Tibial nerve (tissue), 4 donors: ENCODE data around the gene P3R3URF. TPM values are rescaled to one million over a fixed set of nuclear protein-coding genes. Genes with fewer than 3 reads are reported as not detected.
A peak's percentile ranks its signal among the peaks of the same experiment; 100 is the strongest.

Experiments used
- DNase-seq, 2 donors: peaks; one replicate each; pipeline ENCODE4 v3.0.0-alpha.2; 2019; ENCODE audit warnings: low spot score in 2 of 2
- H3K27ac ChIP-seq, 4 donors: fragments of 200-600 bp; sonication (generic) in 3 of 4; one replicate each; pipeline ENCODE4 v1.5.1; 2017 to 2019; ENCODE audit warnings: mild to moderate bottlenecking in 1 of 4
- H3K27me3 ChIP-seq, 2 donors: fragments of 200-600 bp; sonication (generic) in 1 of 2; one replicate each; pipeline versions ENCODE4 v1.5.1 to v1.6.0; 2017 to 2019
- H3K36me3 ChIP-seq, 3 donors: fragments of 200-600 bp; sonication (generic); one replicate each; pipeline ENCODE4 v1.5.1; 2018 to 2019
- H3K4me1 ChIP-seq, 4 donors: fragments of 200-600 bp; sonication (generic) in 3 of 4; one replicate each; pipeline ENCODE4 v1.5.1; 2017 to 2019
- H3K4me3 ChIP-seq, 4 donors: fragments of 200-600 bp; sonication (generic) in 3 of 4; one replicate each; pipeline ENCODE4 v1.5.1; 2017 to 2019; ENCODE audit warnings: mild to moderate bottlenecking in 1 of 4, moderate library complexity in 1 of 4
- H3K9me3 ChIP-seq, 4 donors: fragments of 200-600 bp; sonication (generic) in 3 of 4; one replicate each; pipeline ENCODE4 v1.5.1; 2017 to 2019
- EP300 ChIP-seq, 2 donors: sonication (generic); formaldehyde crosslinking; IDR thresholded peaks; one replicate each; pipeline ENCODE4 v1.6.1; 2017; ENCODE audit warnings: antibody characterized with exemption in 2 of 2, mild to moderate bottlenecking in 1 of 2
- POLR2A ChIP-seq, 2 donors: fragments of 450-650 bp; IDR thresholded peaks; one replicate each; pipeline ENCODE4 v1.6.1; 2017; ENCODE audit warnings: antibody characterized with exemption in 2 of 2, mild to moderate bottlenecking in 2 of 2, moderate library complexity in 2 of 2
- WGBS, 2 donors: methylation state at CpG; one replicate each; pipeline ENCODE4 v1.1.5; 2018; 5-methylcytosine and 5-hydroxymethylcytosine counted together
- small RNA-seq: library from RNA; depleted of rRNA; stranded (forward); fragments of <200 nt; gene quantifications from one replicate; pipeline ENCODE3, GENCODE V24; 2016
- total RNA-seq, 4 donors: library from RNA; depleted of rRNA; stranded (reverse); fragments of >200 nt; gene quantifications; one replicate each; pipeline ENCODE4 v1.1.0, GENCODE V29; 2016
- TF ChIP-seq, protein P1 (sequence below), 5 experiments: fragments of 200-600 bp in 3 of 5; fragments of 450-650 bp in 2 of 5; sonication (generic) in 3 of 5; IDR thresholded peaks; one replicate each; pipeline ENCODE4 v1.5.1; 2016 to 2019; ENCODE audit warnings: antibody characterized with exemption in 5 of 5, mild to moderate bottlenecking in 3 of 5, moderate library complexity in 2 of 5

The P3R3URF gene
- total RNA-seq, 4 donors from 2014 or later, result not detected

- DNase-seq, result no peak
- 40 to 45% methylated on average over 1 of the region's 1 CpG for WGBS, 2 donors
- Histone ChIP-seq H3K9me3 (no peaks in the 10 kb centered on the region), H3K27ac (no peak overlapping the region), H3K27me3 (peaks cover 0 to 37% of the 10 kb centered on the region in 2 donors), H3K4me3 (peak overlapping the region in 1 of 4 donors; percentile 62), H3K36me3 (no peaks in the 10 kb centered on the region), H3K4me1 (peaks cover 0 to 30% (median 10%) of the 10 kb centered on the region in 4 donors)
- TF ChIP-seq POLR2A (IDR thresholded peaks at IDR 0.05) (no peak), EP300 (IDR thresholded peaks at IDR 0.05) (no peak)
- TF ChIP-seq, protein P1, sequence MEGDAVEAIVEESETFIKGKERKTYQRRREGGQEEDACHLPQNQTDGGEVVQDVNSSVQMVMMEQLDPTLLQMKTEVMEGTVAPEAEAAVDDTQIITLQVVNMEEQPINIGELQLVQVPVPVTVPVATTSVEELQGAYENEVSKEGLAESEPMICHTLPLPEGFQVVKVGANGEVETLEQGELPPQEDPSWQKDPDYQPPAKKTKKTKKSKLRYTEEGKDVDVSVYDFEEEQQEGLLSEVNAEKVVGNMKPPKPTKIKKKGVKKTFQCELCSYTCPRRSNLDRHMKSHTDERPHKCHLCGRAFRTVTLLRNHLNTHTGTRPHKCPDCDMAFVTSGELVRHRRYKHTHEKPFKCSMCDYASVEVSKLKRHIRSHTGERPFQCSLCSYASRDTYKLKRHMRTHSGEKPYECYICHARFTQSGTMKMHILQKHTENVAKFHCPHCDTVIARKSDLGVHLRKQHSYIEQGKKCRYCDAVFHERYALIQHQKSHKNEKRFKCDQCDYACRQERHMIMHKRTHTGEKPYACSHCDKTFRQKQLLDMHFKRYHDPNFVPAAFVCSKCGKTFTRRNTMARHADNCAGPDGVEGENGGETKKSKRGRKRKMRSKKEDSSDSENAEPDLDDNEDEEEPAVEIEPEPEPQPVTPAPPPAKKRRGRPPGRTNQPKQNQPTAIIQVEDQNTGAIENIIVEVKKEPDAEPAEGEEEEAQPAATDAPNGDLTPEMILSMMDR (IDR thresholded peaks at IDR 0.05), result no peak
These were observed 46.2 kb downstream of the P3R3URF start for GRCh38 chr1:46130121-46130520.

- H3K4me1 ChIP-seq, result peaks cover 0 to 12% (median 1%) of the 10 kb centered on the region in 4 donors
- 79 to 80% methylated on average over 3 of the region's 3 CpGs for WGBS, 2 donors
- TF ChIP-seq, protein P1 (IDR thresholded peaks at IDR 0.05), result no peak
- no peak for TF ChIP-seq POLR2A (IDR thresholded peaks at IDR 0.05)
- no peak for TF ChIP-seq EP300 (IDR thresholded peaks at IDR 0.05)
- H3K4me3 ChIP-seq, result no peak overlapping the region
- H3K9me3 ChIP-seq, result no peaks in the 10 kb centered on the region
- no peak for DNase-seq
- no peaks in the 10 kb centered on the region for H3K36me3 ChIP-seq
- peaks cover 0 to 37% of the 10 kb centered on the region in 2 donors for H3K27me3 ChIP-seq
- no peak overlapping the region for H3K27ac ChIP-seq
These were observed 47.9 kb downstream of the P3R3URF start for GRCh38 chr1:46128344-46128743.

Small RNA genes lying within 50 kb of the gene (small RNA-seq; reads per million reads assigned to genes)
- gene AL672043.1, result not detected

Other genes starting within 250 kb of the P3R3URF start
- 10 to 100 TPM; 13.2 to 32.1 (median 23.2) TPM for gene PIK3R3, start 43.9 kb downstream of the P3R3URF start, total RNA-seq
- 1 to 10 TPM; 3.0 to 8.6 (median 5.6) TPM for gene TSPAN1, start 1.4 kb downstream of the P3R3URF start, total RNA-seq
- 10 to 100 TPM; 53.8 to 71.5 (median 62.8) TPM for gene POMGNT1, start 21.9 kb upstream of the P3R3URF start, total RNA-seq
- gene LURAP1, start 26.8 kb upstream of the P3R3URF start, total RNA-seq, result 10 to 100 TPM; 19.0 to 26.1 (median 23.8) TPM
- gene RAD54L, start 71.3 kb upstream of the P3R3URF start, total RNA-seq, result 1 to 10 TPM in 3 of 4 donors, not detected in 1; 1.3 to 2.1 (median 1.5) TPM
- 10 to 100 TPM; 80.4 to 83.9 (median 83.2) TPM for gene LRRC41, start 127.1 kb upstream of the P3R3URF start, total RNA-seq
- 100 to 1,000 TPM; 195 to 294 (median 255) TPM for gene UQCRH, start 127.2 kb upstream of the P3R3URF start, total RNA-seq
- 10 to 100 TPM; 19.5 to 39.8 (median 31.2) TPM for gene NSUN4, start 164.3 kb upstream of the P3R3URF start, total RNA-seq
- gene FAAH, start 217.8 kb upstream of the P3R3URF start, total RNA-seq, result 100 to 1,000 TPM in 3 of 4 donors, 10 to 100 TPM in 1; 42.3 to 135 (median 121) TPM